Endothelial cell (in vitro differentiated cells): ENCODE data around the gene GADL1. TPM values are rescaled to one million over a fixed set of nuclear protein-coding genes. Genes with fewer than 3 reads are reported as not detected.
A peak's percentile ranks its signal among the peaks of the same experiment; 100 is the strongest.

ENCODE experiments used
- DNase-seq: peaks from one replicate; pipeline ENCODE4 v3.0.0; 2021; ENCODE audit warnings: low spot score
- H3K27ac Mint-ChIP-seq: one replicate; pipeline ENCODE4 v1.8.0; 2021; ENCODE audit warnings: mixed read lengths, inconsistent platforms; ENCODE audit not compliant: unreplicated experiment
- H3K27me3 Mint-ChIP-seq: one replicate; pipeline ENCODE4 v1.8.0; 2021; ENCODE audit warnings: mild to moderate bottlenecking, moderate library complexity, mixed read lengths, inconsistent platforms; ENCODE audit not compliant: unreplicated experiment
- H3K36me3 Mint-ChIP-seq: one replicate; pipeline ENCODE4 v1.8.0; 2021; ENCODE audit warnings: mild to moderate bottlenecking, low read depth, mixed read lengths, inconsistent platforms; ENCODE audit not compliant: unreplicated experiment
- H3K4me1 Mint-ChIP-seq: one replicate; pipeline ENCODE4 v1.8.0; 2021; ENCODE audit warnings: mild to moderate bottlenecking, mixed read lengths, inconsistent platforms; ENCODE audit not compliant: unreplicated experiment
- H3K4me3 Mint-ChIP-seq: one replicate; pipeline ENCODE4 v1.8.0; 2021; ENCODE audit warnings: mild to moderate bottlenecking, mixed read lengths, inconsistent platforms; ENCODE audit not compliant: unreplicated experiment
- H3K9me3 Mint-ChIP-seq: one replicate; pipeline ENCODE4 v1.8.0; 2021; ENCODE audit warnings: mixed read lengths, inconsistent platforms; ENCODE audit not compliant: unreplicated experiment
- total RNA-seq: library from RNA; stranded (reverse); fragmentation: NEBNext Ultra II Directional; extraction: Animal tissue kit (Norgen Biotek cat#: 25700); gene quantifications from one replicate; pipeline ENCODE4 v1.2.1, GENCODE V29; 2021; ENCODE audit not compliant: unreplicated experiment
- TF ChIP-seq, protein P1 (sequence below): fragments of 200-600 bp; sonication (generic); IDR thresholded peaks from one replicate; pipeline ENCODE4 v1.5.0; 2021; ENCODE audit warnings: antibody characterized with exemption; ENCODE audit not compliant: unreplicated experiment

The GADL1 gene
- total RNA-seq, 1 donor from 2014 or later: not detected

DNA sequence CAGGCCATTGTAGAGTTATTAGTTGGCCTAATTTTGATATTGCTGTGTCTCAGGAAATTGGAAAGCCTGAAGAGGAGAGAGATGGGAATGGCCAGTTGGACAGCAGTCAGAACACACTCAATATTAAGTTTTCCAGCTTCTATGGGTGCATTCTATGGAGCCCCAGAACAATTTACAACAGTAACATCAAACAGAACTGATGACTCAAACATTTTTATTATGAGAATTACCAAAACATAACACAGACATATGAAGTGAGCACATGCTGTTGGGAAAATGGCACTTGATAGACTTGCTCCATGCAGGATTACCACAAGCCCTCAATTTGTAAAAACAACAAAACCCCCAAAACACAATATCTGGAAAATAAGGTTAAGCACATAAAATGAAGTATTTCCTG lies 104.3 kb downstream of the GADL1 start:
- Mint-ChIP-seq H3K4me1 (no peaks in the 10 kb centered on the region), H3K36me3 (no peaks in the 10 kb centered on the region), H3K4me3 (no peak overlapping the region), H3K27me3 (no peaks in the 10 kb centered on the region), H3K9me3 (no peaks in the 10 kb centered on the region), H3K27ac (no peak overlapping the region)
- DNase-seq: no peak
- TF ChIP-seq, protein P1, sequence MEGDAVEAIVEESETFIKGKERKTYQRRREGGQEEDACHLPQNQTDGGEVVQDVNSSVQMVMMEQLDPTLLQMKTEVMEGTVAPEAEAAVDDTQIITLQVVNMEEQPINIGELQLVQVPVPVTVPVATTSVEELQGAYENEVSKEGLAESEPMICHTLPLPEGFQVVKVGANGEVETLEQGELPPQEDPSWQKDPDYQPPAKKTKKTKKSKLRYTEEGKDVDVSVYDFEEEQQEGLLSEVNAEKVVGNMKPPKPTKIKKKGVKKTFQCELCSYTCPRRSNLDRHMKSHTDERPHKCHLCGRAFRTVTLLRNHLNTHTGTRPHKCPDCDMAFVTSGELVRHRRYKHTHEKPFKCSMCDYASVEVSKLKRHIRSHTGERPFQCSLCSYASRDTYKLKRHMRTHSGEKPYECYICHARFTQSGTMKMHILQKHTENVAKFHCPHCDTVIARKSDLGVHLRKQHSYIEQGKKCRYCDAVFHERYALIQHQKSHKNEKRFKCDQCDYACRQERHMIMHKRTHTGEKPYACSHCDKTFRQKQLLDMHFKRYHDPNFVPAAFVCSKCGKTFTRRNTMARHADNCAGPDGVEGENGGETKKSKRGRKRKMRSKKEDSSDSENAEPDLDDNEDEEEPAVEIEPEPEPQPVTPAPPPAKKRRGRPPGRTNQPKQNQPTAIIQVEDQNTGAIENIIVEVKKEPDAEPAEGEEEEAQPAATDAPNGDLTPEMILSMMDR: no peak

DNA sequence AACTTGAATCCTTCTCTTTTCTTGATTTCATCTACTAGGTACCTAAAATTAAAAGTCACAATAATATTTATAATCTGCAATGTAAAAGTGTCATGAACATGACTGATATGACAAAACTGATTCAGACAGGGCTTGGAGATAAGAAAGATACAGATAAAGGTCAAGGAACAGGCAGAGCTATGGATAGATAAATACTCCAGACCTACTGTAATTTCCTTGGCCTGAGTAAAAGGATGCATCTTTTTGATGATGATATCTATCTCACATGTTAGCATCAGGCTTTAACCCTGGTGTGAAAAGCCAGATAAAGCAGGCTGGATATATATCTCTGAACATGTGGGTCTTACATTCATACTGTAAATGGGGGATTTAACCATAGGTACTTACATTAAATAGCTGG lies 108.1 kb downstream of the GADL1 start:
- Mint-ChIP-seq H3K4me3 (no peak overlapping the region), H3K27me3 (no peaks in the 10 kb centered on the region), H3K36me3 (no peaks in the 10 kb centered on the region), H3K4me1 (no peaks in the 10 kb centered on the region), H3K9me3 (no peaks in the 10 kb centered on the region), H3K27ac (no peak overlapping the region)
- TF ChIP-seq, protein P1: no peak
- no peak for DNase-seq

DNA sequence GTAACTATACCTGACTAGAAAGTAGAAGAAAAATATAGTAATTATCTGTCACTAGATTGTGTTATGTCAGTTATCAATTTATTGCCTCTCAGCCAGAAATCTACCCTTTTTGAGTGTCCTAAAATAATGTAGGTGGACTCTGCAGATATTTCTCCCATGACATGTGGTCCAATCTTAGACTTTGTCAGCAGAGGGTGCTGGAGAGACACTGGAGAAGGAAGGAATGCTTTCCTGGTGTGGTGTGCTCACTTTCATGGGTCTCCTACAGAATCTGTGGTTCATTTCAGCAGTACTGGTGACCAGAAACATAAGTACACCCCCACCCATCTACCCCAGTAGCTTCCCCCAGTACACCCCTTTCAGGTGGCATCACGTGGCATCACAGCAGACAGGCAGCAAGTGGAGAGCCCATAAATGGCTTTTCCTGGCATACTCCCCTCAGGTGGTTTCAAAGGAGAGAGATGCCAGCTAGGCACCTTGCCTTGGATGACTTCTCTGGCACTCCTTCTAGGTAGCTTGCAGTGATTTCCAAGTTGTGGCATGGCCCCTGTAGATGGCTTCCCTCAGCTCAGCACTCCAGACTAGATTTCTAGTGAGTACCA lies 114.7 kb downstream of the GADL1 start:
- Mint-ChIP-seq H3K36me3 (no peaks in the 10 kb centered on the region), H3K27me3 (no peaks in the 10 kb centered on the region), H3K27ac (no peak overlapping the region), H3K4me3 (no peak overlapping the region), H3K4me1 (no peaks in the 10 kb centered on the region), H3K9me3 (no peaks in the 10 kb centered on the region)
- DNase-seq: peak; percentile 56
- TF ChIP-seq, protein P1: peak; percentile 51

DNA sequence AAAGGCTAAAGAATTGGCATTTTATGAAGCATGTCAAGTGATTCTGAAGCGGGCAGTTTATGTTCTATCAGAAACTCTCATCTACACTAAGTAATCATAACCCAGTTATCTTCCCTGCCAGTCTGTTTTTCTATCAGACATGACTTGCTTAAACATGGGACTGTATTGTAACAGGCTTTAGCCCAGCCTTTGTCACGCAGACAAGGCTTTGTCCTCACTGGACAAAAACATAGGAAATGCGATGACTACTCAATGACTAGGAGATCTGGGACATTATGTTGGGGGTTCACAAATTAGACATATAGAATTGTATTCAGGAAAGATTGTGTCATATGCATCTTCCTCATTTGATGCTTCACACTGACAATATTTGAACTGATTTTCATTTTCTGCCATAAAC lies 115.5 kb downstream of the GADL1 start:
- Mint-ChIP-seq H3K9me3 (no peaks in the 10 kb centered on the region), H3K36me3 (no peaks in the 10 kb centered on the region), H3K4me3 (no peak overlapping the region), H3K27me3 (no peaks in the 10 kb centered on the region), H3K27ac (no peak overlapping the region), H3K4me1 (no peaks in the 10 kb centered on the region)
- TF ChIP-seq, protein P1: no peak
- no peak for DNase-seq

DNA sequence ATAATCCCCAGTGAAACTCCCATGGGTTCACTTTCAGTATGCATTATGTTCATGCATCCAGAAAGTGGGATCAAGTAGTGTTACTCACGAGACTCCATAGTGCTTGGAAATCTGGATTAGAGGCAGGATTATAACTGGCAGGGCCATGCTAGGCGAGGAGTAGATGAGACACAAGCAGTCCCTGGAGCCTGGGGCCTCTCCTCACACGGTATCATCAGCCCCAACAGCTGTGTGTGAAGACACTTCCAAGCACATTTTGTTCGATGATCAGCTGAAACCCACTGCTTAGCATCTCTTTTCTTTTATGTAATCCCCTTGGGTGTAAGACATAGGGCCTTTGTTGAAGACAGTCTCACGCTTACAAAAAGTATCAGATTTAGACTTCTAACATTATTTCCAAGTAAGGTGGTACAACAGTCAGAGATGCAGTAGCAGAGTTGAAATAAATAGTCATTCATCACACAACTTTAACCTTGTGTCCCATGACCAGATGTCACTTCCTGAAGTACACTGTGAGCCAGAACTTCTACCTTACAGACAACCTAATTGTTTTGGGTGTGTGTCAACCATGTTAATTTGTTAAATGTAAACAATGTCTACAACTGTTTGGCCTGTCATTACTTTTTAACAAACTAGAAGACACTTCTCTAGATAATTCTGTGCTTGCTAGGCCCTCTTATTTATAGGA lies 116.9 kb downstream of the GADL1 start:
- no peak overlapping the region for H3K27ac Mint-ChIP-seq
- H3K9me3 Mint-ChIP-seq: no peaks in the 10 kb centered on the region
- no peaks in the 10 kb centered on the region for H3K4me1 Mint-ChIP-seq
- no peak overlapping the region for H3K4me3 Mint-ChIP-seq
- DNase-seq: no peak
- H3K27me3 Mint-ChIP-seq: no peaks in the 10 kb centered on the region
- H3K36me3 Mint-ChIP-seq: no peaks in the 10 kb centered on the region
- TF ChIP-seq, protein P1: no peak
